ENCODE measurements around the gene ZGRF1. TPM values are rescaled to one million over a fixed set of nuclear protein-coding genes. Genes with fewer than 3 reads are reported as not detected.
A peak's percentile ranks its signal among the peaks of the same experiment; 100 is the strongest.

Gene ZGRF1
- total and polyA plus RNA-seq, 10 of the 15 experiments (the other 5 are each of a cell fraction or from before 2014, with no cell fraction given) = 8.5 to 32.1 (median 20.1) TPM

DNA sequence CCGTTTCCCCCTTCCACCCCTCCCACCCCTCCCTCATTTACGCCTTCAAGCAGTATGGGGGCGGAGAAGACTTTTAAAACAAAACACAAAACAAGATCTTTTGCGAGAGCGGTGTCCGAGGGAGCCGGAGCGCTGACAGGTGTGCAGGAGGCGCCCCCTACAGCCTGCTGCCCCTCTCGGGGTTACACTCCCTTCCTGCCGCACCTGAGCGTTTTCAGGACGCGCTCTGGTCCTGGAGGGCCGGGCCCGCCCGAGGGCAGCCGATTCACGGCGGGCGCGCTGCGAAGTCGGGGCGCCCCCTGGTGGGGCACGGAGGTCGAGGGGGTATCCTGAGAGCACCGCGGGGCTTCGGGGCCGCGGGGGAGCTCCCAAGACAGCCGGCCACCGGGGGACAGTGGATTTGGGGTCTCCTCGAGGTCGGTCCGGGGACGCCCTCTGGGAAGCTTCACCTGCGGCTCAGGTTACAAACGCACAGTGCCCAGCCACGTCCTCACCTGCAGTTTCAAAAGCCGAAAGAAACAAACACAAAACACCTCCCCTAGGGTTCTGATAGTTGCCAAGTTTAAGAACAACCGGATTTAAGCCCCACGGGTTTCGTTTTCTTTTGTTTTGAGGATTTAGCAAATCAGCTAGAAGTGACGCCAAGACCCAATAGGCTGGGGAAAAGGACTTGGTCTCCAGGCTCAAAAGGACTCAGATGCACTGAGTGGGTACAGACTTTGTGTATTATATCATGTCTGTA lies 112.8 kb downstream of the ZGRF1 start (continued):
- TF ChIP-seq BACH1 (IDR thresholded peaks at IDR 0.05; ENCODE audit: borderline replicate concordance) = peak; percentile 33; the same call in 1 of the 2 replicates
- TF ChIP-seq RFX5 (IDR thresholded peaks at IDR 0.05; ENCODE audit: low read depth, low read length) = no peak
- TF ChIP-seq, protein P1, sequence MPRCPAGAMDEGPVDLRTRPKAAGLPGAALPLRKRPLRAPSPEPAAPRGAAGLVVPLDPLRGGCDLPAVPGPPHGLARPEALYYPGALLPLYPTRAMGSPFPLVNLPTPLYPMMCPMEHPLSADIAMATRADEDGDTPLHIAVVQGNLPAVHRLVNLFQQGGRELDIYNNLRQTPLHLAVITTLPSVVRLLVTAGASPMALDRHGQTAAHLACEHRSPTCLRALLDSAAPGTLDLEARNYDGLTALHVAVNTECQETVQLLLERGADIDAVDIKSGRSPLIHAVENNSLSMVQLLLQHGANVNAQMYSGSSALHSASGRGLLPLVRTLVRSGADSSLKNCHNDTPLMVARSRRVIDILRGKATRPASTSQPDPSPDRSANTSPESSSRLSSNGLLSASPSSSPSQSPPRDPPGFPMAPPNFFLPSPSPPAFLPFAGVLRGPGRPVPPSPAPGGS (IDR thresholded peaks at IDR 0.05; ENCODE audit: borderline replicate concordance, insufficient read depth, low read depth, low read length, poor library complexity, severe bottlenecking) = no peak
- TF ChIP-seq, protein P2, sequence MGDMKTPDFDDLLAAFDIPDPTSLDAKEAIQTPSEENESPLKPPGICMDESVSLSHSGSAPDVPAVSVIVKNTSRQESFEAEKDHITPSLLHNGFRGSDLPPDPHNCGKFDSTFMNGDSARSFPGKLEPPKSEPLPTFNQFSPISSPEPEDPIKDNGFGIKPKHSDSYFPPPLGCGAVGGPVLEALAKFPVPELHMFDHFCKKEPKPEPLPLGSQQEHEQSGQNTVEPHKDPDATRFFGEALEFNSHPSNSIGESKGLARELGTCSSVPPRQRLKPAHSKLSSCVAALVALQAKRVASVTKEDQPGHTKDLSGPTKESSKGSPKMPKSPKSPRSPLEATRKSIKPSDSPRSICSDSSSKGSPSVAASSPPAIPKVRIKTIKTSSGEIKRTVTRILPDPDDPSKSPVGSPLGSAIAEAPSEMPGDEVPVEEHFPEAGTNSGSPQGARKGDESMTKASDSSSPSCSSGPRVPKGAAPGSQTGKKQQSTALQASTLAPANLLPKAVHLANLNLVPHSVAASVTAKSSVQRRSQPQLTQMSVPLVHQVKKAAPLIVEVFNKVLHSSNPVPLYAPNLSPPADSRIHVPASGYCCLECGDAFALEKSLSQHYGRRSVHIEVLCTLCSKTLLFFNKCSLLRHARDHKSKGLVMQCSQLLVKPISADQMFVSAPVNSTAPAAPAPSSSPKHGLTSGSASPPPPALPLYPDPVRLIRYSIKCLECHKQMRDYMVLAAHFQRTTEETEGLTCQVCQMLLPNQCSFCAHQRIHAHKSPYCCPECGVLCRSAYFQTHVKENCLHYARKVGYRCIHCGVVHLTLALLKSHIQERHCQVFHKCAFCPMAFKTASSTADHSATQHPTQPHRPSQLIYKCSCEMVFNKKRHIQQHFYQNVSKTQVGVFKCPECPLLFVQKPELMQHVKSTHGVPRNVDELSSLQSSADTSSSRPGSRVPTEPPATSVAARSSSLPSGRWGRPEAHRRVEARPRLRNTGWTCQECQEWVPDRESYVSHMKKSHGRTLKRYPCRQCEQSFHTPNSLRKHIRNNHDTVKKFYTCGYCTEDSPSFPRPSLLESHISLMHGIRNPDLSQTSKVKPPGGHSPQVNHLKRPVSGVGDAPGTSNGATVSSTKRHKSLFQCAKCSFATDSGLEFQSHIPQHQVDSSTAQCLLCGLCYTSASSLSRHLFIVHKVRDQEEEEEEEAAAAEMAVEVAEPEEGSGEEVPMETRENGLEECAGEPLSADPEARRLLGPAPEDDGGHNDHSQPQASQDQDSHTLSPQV (IDR thresholded peaks at IDR 0.05) = no peak
- TF ChIP-seq FOXK2 (IDR thresholded peaks at IDR 0.05) = no peak
- TF ChIP-seq SMAD1 (IDR thresholded peaks at IDR 0.05; ENCODE audit: low read depth, partially characterized antibody) = no peak
- TF ChIP-seq SMAD5 (IDR thresholded peaks at IDR 0.05; ENCODE audit: low read depth) = no peak
- peak; percentile 14; the same call in 1 of the 2 replicates for TF ChIP-seq MXI1 (IDR thresholded peaks at IDR 0.05; ENCODE audit: low read depth, low read length)
- 0 out of 2 replicates have a peak, but pooled peaks have one; percentile 35 for TF ChIP-seq NFYB (IDR thresholded peaks at IDR 0.05; ENCODE audit: insufficient read depth, low read depth, low read length)
- TF ChIP-seq JUNB (IDR thresholded peaks at IDR 0.05) = no peak
- no peak for TF ChIP-seq KDM1A (IDR thresholded peaks at IDR 0.05; ENCODE audit: borderline replicate concordance)
- TF ChIP-seq TCF3 (IDR thresholded peaks at IDR 0.05; ENCODE audit: borderline replicate concordance, insufficient read depth, low read depth, low read length) = peak; percentile 69; the same call in 1 of the 2 replicates
- no peak for TF ChIP-seq SUPT20H (IDR thresholded peaks at IDR 0.05; ENCODE audit: borderline replicate concordance, control insufficient read depth, low read depth, low read length)
- no peak for TF ChIP-seq BMI1 (IDR thresholded peaks at IDR 0.05; ENCODE audit: borderline replicate concordance)
- no peak for TF ChIP-seq NFIC (IDR thresholded peaks at IDR 0.05; ENCODE audit: low read depth, low read length)
- TF ChIP-seq PAX8 (IDR thresholded peaks at IDR 0.05) = no peak
- TF ChIP-seq EGR1 (IDR thresholded peaks at IDR 0.05; ENCODE audit: borderline replicate concordance in 1 of 2, low read depth in 2 of 2, low read length in 2 of 2) = peak in 1 of 2 experiments; percentile 54; a peak in 1 of 3 replicates
- TF ChIP-seq, protein P3, sequence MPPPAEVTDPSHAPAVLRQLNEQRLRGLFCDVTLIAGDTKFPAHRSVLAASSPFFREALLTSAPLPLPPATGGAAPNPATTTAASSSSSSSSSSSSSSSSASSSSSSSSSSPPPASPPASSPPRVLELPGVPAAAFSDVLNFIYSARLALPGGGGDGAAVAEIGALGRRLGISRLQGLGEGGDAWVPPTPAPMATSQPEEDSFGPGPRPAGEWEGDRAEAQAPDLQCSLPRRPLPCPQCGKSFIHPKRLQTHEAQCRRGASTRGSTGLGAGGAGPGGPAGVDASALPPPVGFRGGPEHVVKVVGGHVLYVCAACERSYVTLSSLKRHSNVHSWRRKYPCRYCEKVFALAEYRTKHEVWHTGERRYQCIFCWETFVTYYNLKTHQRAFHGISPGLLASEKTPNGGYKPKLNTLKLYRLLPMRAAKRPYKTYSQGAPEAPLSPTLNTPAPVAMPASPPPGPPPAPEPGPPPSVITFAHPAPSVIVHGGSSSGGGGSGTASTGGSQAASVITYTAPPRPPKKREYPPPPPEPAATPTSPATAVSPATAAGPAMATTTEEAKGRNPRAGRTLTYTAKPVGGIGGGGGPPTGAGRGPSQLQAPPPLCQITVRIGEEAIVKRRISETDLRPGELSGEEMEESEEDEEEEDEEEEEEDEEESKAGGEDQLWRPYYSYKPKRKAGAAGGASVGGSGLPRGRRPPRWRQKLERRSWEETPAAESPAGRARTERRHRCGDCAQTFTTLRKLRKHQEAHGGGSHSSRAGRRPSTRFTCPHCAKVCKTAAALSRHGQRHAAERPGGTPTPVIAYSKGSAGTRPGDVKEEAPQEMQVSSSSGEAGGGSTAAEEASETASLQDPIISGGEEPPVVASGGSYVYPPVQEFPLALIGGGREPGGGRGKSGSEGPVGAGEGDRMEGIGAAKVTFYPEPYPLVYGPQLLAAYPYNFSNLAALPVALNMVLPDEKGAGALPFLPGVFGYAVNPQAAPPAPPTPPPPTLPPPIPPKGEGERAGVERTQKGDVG (CRISPR knock-in tag; IDR thresholded peaks at IDR 0.05) = no peak
- peak; percentile 48; the same call in 1 of the 3 replicates for TF ChIP-seq POU2F2 (IDR thresholded peaks at IDR 0.05; ENCODE audit: borderline replicate concordance, low read depth, low read length)

All from GM12878 (cell line).